WTC11 (cell line): ENCODE results near the gene B3GAT2.

Experiments used
- ELF4 ChIP-seq: sonication (generic); formaldehyde crosslinking; IDR thresholded peaks from 2 replicates; pipeline ENCODE4 v1.8.1; 2022; ENCODE audit warnings: low read depth, mild to moderate bottlenecking, moderate library complexity, missing genetic modification reagents
- GTF2I ChIP-seq: fragments of 250-450 bp; sonication (Bioruptor Pico); conservative IDR thresholded peaks from 2 replicates; pipeline ENCODE4 v1.4.0; 2021; ENCODE audit warnings: mild to moderate bottlenecking
- NFE2L1 ChIP-seq: sonication (generic); formaldehyde crosslinking; IDR thresholded peaks from 2 replicates; pipeline ENCODE4 v1.8.1; 2023; ENCODE audit warnings: missing genetic modification reagents
- SOX15 ChIP-seq: fragments of 250-450 bp; sonication (Bioruptor Pico); IDR thresholded peaks from 2 replicates; pipeline ENCODE4 v1.9.0; 2021; ENCODE audit warnings: mild to moderate bottlenecking
- ZNF416 ChIP-seq: fragments of 250-450 bp; sonication (Bioruptor Pico); IDR thresholded peaks from 2 replicates; pipeline ENCODE4 v1.9.0; 2021; ENCODE audit warnings: mild to moderate bottlenecking, inconsistent platforms
- TF ChIP-seq, protein P1 (sequence below): fragments of 200-600 bp; IDR thresholded peaks from 2 replicates; pipeline ENCODE4 v1.8.0; 2022; ENCODE audit warnings: antibody characterized with exemption
- TF ChIP-seq, protein P2 (sequence below): sonication (generic); formaldehyde crosslinking; conservative IDR thresholded peaks from 2 replicates; pipeline ENCODE4 v1.8.1; 2022; ENCODE audit warnings: mild to moderate bottlenecking, missing genetic modification reagents
- TF ChIP-seq, protein P3 (sequence below): sonication (generic); formaldehyde crosslinking; IDR thresholded peaks from 2 replicates; pipeline ENCODE4 v1.8.1; 2023; ENCODE audit warnings: mild to moderate bottlenecking, missing genetic modification reagents
- TF ChIP-seq, protein P4 (sequence below): sonication (generic); formaldehyde crosslinking; IDR thresholded peaks from 2 replicates; pipeline ENCODE4 v1.8.1; 2022; ENCODE audit warnings: mild to moderate bottlenecking, moderate library complexity, missing genetic modification reagents

DNA sequence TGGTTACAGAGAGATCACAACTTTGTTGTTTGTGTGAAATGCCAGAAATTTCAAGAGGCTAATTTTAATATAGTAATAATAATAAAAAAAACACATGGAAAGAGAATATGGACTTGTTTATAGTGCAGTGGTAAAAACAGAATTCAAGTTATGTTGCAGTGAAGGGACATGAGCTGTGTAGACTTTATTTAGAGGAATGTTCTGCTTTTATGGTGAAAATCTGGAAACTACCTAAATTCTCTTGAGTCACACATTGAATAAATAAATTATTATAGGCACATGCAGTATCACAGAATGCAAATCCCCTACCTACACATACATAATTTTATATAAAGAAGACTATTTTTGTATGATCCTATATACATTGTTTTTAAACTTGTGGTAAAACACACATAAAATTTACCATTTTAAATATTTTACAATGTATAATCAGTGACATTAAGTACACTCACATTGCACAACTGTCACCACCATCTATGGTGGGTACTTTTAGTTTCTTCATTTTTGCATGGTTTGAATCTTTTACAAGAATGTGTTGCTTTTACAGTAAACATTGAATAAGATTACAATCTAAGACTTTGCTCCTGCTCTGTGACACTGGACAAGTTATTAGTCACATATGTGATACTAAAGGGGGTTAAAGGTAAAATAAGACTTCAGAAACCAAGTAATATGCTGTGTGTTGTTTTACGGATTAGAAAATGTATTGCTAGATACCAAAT, 107.4 kb downstream of the B3GAT2 start:
- TF ChIP-seq, protein P1, sequence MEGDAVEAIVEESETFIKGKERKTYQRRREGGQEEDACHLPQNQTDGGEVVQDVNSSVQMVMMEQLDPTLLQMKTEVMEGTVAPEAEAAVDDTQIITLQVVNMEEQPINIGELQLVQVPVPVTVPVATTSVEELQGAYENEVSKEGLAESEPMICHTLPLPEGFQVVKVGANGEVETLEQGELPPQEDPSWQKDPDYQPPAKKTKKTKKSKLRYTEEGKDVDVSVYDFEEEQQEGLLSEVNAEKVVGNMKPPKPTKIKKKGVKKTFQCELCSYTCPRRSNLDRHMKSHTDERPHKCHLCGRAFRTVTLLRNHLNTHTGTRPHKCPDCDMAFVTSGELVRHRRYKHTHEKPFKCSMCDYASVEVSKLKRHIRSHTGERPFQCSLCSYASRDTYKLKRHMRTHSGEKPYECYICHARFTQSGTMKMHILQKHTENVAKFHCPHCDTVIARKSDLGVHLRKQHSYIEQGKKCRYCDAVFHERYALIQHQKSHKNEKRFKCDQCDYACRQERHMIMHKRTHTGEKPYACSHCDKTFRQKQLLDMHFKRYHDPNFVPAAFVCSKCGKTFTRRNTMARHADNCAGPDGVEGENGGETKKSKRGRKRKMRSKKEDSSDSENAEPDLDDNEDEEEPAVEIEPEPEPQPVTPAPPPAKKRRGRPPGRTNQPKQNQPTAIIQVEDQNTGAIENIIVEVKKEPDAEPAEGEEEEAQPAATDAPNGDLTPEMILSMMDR = no peak
- TF ChIP-seq SOX15 (CRISPR knock-in tag) (no peak), GTF2I (CRISPR knock-in tag) (no peak), NFE2L1 (CRISPR knock-in tag) (no peak), ELF4 (CRISPR knock-in tag) (no peak), ZNF416 (CRISPR knock-in tag) (no peak)
- TF ChIP-seq, protein P2, sequence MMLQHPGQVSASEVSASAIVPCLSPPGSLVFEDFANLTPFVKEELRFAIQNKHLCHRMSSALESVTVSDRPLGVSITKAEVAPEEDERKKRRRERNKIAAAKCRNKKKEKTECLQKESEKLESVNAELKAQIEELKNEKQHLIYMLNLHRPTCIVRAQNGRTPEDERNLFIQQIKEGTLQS (CRISPR knock-in tag) = no peak
- TF ChIP-seq, protein P3, sequence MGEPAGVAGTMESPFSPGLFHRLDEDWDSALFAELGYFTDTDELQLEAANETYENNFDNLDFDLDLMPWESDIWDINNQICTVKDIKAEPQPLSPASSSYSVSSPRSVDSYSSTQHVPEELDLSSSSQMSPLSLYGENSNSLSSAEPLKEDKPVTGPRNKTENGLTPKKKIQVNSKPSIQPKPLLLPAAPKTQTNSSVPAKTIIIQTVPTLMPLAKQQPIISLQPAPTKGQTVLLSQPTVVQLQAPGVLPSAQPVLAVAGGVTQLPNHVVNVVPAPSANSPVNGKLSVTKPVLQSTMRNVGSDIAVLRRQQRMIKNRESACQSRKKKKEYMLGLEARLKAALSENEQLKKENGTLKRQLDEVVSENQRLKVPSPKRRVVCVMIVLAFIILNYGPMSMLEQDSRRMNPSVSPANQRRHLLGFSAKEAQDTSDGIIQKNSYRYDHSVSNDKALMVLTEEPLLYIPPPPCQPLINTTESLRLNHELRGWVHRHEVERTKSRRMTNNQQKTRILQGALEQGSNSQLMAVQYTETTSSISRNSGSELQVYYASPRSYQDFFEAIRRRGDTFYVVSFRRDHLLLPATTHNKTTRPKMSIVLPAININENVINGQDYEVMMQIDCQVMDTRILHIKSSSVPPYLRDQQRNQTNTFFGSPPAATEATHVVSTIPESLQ (CRISPR knock-in tag) = no peak
- TF ChIP-seq, protein P4, sequence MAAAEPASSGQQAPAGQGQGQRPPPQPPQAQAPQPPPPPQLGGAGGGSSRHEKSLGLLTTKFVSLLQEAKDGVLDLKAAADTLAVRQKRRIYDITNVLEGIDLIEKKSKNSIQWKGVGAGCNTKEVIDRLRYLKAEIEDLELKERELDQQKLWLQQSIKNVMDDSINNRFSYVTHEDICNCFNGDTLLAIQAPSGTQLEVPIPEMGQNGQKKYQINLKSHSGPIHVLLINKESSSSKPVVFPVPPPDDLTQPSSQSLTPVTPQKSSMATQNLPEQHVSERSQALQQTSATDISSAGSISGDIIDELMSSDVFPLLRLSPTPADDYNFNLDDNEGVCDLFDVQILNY (CRISPR knock-in tag) = no peak
